NCI-H1105 (cell line): ENCODE measurements around the gene ISLR2.

ENCODE experiments used
- DNase-seq: peaks from one replicate; lab custom pipeline; 2025; lab: John Stamatoyannopoulos, UW

ISLR2 gene

DNA sequence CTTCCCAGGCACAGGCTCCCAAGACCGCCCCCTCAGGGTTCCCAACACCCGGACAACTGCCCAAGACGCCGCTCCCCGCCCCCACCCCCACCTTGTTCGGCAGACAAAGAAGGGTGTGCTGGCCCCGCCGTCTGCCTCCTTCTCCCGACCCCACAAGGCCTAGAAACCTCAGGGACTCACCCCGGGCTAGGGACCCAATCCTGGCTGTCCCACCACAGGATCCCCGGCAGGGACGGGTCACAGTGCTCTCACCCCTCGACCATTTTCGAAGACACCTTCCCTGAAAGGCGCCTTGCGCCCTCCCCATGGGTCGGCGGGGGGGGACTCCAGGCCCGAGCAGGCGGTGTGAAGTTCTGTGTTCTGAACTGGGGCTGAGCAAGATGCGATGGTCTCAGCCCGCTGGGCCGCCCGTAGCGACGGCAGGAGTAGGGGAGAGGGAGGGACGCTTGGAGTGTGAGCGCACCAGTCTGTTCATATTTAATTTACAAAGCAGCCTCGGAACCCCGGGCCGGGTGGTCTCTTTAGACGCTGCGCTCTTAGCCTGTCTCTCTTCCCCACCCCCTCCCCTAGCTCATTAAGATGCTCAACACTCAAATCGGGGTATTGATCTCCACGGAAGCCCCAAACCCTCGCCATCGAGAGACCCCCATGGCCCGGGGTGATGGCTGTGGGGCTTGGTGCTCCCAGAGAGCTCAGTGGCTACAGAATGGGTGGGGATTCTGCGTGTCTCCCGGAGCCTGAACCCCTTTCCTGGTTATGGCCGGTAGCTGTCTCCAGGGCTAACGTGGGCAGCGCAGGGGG, 1.4 kb upstream of the ISLR2 start:
- no peak for DNase-seq

DNA sequence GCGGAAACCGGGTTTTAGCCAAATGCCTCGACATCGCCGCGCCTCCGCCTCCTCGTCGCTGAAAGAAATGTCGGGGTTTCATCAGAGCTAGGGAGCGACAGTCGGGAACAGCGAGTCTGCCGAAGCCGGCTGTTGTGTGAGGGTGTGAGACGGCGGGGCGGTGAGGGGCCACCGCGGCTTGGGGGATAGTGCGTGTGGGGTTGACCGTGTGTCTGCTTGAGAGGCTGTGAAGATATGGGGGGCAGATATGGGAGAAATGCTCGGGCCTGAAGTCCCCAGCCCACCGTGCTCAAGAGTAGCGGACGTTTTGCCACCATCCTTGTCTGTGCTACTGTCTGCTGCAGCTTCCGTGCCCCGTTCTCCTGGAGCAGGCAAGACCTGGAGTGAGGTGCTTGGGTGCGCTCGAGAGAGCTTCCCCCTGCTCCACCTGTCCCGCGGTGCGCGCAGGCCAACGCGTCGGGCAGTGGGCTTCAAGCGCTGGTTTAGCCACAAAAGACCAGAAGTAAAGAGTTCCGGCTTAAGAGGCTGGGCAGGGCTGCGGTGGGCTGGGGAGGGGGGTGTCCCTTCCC, 716 bp upstream of the ISLR2 start:
- DNase-seq, result no peak

DNA sequence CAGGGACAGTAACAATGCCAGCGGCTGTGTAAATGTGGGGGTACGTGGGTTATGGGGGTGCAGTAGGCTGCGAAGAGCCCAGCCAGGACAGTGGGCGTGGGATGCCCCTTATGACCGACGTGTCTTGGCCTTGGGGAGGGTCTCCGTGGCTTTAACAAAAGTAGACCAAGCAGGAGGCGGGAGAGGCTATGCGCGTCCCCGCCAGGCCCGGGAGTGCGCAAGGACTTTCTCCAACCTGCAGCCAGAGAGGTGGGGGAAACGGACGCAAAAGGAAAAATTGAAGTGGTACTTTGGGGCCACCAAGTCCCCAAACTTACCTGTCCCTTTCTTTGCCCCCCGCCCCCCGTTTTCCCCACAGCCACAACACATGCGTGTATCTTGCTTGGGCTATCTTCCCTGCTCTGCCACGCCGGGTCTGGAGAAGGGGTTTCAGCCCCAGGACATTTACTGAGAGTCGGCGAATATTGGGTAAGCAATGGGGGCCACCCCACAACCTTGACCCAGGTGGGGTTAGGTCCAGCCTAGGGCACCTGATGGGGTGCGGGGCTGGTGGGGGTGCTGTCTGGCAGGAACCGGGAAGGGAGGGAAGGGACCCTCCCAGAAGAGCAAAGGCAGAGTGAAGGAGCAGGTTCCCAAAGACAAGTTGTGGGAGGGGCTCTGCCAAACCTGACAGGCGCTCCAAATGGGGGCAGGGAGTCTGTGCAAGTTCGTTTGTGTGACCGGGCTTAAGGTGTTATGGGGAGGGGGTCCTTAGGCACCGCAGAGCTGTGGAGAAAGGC, 652 bp downstream of the ISLR2 start:
- DNase-seq, result no peak

DNA sequence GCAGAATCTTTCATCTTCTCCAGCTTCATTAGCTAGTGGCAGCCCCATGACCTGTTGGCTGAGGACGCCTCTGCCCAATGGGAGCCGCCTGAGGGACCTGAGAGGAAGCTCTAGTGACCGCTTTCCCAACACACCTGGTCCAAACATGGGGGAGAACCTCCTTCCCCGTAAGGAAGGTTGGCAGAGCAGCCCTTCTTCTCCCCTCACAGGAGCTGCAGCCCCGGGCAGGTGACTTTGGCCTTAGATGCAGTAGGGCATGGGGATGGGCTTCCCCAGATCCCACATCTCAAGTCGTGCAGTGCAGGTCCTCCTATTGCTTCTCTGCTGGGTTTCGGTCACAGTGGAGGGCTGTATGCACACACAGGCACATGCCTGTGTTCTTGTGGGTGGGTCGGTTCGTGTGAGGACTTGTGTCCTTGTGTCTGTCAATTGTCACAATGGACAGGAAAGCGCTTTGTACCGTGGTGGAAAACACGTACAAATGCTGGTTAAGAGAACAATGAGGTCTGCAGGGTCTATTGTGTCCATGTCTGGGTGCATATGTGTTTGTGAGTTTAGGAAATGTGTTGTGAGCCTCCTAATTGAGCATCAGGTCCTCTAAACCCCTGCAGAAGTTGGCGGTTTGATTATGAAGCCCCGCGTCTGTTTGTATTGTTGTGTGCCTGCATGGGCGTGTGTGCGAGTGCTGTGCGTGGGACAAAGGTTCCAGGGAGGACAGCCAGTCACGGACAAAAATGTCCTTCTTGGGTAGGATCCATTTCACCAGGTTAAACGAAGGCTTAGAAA, 1.4 kb downstream of the ISLR2 start:
- DNase-seq, result no peak

DNA sequence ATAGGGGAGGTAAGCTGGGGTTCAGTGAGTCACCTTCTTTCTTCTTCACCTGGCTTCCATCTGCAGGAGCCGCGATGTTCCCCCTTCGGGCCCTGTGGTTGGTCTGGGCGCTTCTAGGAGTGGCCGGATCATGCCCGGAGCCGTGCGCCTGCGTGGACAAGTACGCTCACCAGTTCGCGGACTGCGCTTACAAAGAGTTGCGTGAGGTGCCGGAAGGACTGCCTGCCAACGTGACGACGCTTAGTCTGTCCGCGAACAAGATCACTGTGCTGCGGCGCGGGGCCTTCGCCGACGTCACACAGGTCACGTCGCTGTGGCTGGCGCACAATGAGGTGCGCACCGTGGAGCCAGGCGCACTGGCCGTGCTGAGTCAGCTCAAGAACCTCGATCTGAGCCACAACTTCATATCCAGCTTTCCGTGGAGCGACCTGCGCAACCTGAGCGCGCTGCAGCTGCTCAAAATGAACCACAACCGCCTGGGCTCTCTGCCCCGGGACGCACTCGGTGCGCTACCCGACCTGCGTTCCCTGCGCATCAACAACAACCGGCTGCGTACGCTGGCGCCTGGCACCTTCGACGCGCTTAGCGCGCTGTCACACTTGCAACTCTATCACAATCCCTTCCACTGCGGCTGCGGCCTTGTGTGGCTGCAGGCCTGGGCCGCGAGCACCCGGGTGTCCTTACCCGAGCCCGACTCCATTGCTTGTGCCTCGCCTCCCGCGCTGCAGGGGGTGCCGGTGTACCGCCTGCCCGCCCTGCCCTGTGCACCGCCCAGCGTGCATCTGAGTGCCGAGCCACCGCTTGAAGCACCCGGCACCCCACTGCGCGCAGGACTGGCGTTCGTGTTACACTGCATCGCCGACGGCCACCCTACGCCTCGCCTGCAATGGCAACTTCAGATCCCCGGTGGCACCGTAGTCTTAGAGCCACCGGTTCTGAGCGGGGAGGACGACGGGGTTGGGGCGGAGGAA, 2.6 kb downstream of the ISLR2 start:
- DNase-seq, result no peak

DNA sequence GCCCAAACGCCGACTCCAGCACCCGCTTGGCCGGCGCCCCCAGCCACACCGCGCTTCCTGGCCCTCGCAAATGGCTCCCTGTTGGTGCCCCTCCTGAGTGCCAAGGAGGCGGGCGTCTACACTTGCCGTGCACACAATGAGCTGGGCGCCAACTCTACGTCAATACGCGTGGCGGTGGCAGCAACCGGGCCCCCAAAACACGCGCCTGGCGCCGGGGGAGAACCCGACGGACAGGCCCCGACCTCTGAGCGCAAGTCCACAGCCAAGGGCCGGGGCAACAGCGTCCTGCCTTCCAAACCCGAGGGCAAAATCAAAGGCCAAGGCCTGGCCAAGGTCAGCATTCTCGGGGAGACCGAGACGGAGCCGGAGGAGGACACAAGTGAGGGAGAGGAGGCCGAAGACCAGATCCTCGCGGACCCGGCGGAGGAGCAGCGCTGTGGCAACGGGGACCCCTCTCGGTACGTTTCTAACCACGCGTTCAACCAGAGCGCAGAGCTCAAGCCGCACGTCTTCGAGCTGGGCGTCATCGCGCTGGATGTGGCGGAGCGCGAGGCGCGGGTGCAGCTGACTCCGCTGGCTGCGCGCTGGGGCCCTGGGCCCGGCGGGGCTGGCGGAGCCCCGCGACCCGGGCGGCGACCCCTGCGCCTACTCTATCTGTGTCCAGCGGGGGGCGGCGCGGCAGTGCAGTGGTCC, 3.5 kb downstream of the ISLR2 start:
- DNase-seq, result no peak

DNA sequence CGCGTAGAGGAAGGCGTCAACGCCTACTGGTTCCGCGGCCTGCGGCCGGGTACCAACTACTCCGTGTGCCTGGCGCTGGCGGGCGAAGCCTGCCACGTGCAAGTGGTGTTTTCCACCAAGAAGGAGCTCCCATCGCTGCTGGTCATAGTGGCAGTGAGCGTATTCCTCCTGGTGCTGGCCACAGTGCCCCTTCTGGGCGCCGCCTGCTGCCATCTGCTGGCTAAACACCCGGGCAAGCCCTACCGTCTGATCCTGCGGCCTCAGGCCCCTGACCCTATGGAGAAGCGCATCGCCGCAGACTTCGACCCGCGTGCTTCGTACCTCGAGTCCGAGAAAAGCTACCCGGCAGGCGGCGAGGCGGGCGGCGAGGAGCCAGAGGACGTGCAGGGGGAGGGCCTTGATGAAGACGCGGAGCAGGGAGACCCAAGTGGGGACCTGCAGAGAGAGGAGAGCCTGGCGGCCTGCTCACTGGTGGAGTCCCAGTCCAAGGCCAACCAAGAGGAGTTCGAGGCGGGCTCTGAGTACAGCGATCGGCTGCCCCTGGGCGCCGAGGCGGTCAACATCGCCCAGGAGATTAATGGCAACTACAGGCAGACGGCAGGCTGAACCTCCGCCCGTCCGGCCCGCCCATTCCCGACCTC, 4.1 kb downstream of the ISLR2 start:
- DNase-seq, result no peak

DNA sequence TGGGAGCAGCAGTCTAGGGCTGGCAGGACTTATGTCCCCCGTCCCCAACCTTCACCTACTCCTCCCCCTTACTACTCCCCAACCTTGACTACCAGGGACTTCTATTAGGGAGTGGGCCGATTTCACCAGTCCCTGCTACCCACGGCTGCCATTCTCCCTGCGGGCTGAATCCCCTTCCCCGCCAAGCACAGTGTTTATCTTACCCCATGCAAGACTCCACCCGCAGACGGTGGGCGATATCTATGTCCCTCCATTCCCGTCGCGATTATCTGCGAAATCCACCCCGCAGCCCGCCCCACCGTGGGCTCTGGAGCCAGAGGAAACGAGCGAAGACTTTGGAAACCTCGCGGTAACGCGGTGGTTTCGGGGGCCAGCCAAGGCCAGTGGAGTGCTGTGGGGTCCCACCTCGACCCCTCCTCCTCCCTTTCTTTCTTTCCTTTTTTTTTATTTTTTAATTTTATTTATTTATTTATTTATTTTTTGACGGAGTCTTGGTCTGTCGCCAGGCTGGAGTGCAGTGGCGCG, 4.7 kb downstream of the ISLR2 start:
- DNase-seq, result no peak

DNA sequence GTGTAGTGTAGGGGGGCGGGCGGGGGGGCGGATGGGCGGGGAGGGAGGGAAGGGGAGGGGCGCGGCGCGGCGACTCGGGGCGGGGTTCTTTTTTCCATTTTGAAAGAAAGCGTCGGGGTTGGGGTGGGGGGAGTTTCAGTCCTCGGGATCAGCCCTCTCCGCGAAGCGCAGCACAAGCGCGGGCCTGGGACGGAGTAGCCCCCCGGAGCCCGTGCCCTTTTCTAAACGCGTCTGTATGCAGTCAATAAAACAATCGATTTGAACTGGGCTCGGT, 6.1 kb downstream of the ISLR2 start:
- no peak for DNase-seq

DNA sequence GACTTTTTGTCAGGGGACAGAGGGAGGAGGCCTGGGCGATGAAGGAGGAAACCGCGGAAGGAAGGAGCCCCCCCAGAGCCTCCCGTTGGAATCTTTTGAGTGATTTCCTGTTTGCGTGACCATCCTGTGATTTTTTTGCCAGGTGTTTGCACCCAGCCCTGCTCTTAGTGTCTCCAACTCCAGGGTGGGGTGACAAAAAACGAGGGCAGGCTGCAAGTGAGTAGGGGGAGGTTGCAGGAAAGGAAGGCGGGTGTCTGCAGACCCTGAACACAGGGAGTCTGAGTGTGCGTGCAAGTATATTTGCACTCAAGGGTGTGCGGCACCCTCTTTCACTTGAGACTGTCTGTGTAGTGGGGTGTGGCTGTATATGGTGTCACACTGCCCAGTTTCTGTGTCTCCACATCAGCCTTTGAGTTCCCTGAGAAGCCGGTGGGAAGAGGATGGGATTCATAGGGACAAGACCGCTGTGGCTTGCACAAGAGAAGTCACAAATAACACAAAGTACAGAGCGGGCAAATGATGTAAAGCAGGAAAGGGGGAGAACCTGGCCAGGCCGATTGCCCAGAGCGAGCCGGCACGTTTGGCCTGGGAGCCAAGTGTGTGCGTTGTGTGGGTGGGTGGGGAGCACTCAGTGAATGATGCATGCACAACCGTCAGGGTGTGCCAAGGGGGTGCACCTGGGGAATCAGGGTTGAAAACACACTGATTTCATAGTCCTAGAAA, 6.6 kb downstream of the ISLR2 start:
- no peak for DNase-seq

DNA sequence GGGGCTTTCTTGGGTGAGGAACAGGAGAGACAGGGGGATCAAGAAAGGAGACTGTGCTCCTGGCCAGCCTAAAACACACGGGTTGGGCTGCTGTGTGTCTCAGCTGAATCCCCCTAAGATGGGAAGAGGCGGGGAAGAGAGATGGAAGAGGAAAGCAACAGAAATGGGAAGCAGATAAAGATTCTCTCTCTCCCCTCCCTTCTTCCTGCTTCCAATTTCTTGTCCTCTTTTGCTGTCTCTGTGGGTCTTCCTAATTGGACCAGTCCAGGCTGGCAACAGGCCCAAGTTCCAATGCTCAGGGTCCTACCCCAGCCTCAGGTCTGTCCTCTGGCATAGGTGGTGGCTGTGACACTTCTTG, 7.1 kb downstream of the ISLR2 start:
- DNase-seq, result no peak

DNA sequence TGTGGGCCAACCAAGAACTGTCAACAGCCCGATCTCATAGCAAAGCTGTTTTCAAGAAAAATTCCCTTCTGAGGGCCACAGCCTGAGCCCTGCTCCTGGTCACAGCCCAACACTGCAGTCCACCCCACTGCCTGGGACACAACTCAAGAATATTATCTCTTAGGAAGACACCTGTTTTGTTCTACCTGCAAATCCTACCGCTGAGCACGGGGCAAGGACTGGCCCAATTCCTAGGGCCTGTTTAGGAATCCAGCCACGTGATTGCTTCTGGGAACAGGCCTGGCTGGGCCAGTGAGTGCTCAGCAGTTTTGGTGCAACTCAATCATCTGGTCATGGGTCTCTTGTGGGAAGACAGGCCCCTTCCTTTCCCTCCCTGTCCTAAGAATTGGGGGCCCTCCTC, 8.3 kb downstream of the ISLR2 start:
- no peak for DNase-seq

DNA sequence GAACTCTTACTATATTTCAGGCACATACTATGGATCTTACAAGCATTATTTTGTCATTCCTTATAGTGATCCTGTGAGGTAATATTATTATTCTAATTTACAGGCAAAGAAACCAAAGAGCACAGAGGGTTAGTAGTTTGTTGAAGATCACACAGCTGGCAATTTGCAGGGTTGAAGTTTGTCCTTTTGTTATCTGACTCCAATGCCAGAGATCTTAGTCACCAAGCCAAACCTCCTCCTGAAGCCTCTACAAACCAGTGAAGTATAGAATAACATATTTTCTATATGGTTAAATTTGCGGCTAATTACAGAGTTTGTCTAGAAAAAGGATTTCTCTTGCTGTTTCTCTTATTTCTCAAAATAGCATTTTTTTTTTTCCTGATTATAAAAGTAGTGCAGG, 11.2 kb downstream of the ISLR2 start:
- no peak for DNase-seq

DNA sequence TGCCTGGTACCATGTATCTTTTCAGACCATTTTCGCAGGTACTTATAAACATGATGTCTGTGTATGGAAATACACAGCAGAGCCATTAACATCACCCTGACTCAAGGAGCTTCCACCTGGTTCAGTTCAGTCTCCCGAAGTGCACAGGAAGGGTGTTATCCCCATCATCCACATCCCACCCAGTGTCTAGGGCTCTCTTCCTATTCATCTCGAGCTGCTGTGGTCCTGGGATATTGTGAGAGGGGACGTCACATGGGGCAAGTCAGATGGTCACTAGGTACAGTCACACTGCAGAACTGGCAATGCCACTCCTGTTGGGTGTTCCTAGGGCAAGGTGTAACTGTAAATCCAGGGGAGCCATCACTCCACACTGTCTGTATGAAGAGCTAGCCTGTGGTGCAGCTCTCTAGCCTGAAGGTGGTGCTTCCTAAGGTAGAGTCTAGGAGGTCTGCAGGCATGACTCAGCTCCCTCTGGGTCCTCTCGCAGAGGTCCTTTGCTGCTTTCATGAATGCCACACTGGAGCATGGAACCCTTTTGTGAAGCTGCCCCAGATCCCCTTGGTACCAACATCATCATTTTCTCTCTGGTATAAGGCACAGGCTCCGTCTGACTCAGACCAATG, 13.9 kb downstream of the ISLR2 start:
- no peak for DNase-seq

DNA sequence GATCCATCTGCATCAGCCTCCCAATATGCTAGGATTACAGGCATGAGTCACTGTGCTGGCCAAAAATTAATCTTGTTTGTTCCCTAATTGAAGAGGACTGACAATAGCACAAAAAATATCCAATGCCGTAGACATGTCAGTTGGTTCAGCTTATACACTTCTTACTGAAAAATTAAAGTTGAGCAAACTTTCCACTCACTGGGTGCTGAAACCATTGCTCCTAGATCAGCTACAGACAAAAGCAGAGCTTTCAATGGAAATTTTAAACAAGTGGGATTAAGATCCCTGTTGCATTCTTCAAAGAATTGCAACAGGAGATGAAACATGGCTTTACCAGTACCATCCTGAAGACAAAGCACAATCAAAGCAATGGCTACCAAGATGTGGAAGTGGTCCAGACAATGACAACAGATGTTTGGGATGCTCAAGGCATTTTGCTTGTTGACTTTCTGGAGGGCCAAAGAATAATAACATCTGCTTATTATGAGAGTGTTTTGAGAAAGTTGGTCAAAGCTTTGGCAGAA, 16.0 kb downstream of the ISLR2 start:
- no peak for DNase-seq

DNA sequence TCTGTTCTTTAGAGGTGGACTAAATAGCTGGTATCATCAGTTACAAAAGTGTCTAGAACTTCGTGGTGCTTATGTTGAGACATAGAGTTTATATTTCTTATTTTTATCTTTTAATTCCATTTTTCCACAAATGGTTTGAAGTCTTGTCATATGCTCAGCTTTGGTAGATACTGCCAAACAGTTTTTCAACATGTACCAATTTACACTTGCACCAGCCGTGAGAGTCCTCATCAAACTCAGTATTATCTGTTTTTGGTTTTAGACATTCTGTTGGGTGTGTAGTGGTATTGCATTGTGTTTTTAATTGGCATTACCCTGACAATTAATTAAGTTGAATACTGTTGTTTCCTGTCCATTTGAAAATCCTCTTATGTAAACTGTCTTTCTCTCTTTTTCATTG, 16.7 kb downstream of the ISLR2 start:
- no peak for DNase-seq

DNA sequence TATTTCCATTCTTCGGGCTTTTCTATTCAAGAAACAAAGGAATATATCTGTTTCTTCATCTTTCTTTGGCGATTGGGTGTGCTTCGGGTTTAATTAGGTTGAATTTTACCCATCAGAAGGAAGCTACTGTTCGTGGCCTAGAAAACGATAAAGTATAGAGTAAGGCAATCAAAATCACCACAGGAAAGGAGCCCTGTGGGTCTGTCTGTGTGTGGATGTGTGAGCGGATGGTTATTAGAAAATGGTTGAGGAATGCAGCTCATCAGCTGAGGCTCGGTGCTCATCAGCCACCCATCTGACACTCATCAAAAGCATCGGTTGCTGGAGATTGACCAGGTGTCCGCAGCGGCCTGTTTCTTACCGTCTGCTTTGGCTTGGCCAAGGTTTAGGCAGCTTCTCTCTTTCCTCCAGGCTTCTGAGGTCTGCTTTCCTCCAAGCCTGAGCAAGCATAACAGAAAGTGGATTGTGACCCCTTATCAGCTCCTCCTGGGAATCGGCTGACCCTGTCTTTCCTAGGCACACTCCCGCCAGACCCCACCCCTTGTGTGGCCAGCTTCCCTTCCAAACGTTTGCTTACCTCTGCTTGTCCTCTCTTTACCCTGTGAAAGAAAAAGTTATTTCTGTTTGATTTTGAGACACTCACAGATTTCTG, 25.5 kb downstream of the ISLR2 start:
- DNase-seq, result no peak

DNA sequence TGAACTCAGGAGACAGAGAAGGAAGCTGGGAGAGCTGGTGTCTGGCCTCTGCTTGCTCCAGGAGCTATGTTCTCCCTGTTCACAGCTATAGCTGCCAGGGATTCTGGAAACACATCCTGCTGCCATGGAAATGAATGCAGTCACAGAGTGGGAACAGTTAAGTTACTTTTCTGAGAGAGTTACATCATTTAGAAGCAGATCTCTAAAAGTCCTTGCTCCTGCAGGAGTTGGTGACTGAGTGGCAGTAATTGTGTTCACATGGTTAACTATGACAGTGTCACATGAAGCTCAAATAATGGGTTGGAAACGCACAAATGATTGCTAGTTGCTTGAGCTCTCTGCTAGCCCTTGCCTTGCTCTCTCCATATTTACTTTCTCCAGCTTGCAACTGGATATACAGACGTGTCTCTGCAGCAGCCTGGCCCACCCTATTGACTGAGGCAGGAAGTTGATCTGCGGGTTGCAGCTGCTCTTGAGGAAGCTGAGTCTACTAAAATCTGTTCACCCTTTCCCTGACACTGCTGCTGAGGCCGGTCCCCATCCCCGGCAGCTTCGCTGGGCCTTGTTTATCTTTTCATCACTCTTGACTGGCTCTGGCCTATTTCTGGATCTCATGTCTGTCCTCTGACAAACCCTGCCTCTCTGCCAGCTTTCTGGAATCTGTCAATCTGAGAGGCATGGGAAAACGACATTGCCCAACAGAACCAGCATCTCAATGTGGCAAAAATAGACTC, 26.5 kb downstream of the ISLR2 start:
- no peak for DNase-seq
